Left lung (tissue), 10 donors: ENCODE measurements around the gene PSMA4. TPM values are rescaled to one million over a fixed set of nuclear protein-coding genes. Genes with fewer than 3 reads are reported as not detected.
"Not testable (repeated sequence)": the region's sequence is repeated elsewhere in the genome, so short reads cannot be mapped to it uniquely, and the experiment has no call there.

ENCODE experiments used
- ATAC-seq: fragments of 200-7000 bp; cut with Tn5 transposase; one replicate; pipeline ENCODE4 v1.9.1; 2020; ENCODE audit warnings: moderate library complexity
- DNase-seq, 4 donors: peaks; one replicate each; pipeline ENCODE4 v3.0.0-alpha.2; 2013 to 2020
- H3K27ac ChIP-seq, 2 donors: fragments of 200-600 bp; sonication (generic) in 1 of 2; one replicate each; pipeline versions ENCODE4 v1.5.0 to v1.8.0; 2020 to 2021
- H3K27me3 ChIP-seq, 2 donors: fragments of 200-600 bp; sonication (generic) in 1 of 2; one replicate each; pipeline versions ENCODE4 v1.5.0 to v1.8.0; 2020 to 2021
- H3K36me3 ChIP-seq, 2 donors: fragments of 200-600 bp; sonication (generic) in 1 of 2; one replicate each; pipeline versions ENCODE4 v1.5.0 to v1.8.0; 2020 to 2021
- H3K4me1 ChIP-seq, 2 donors: fragments of 200-600 bp; one replicate each; pipeline ENCODE4 v1.8.0; 2021
- H3K4me3 ChIP-seq, 2 donors: fragments of 200-600 bp; sonication (generic) in 1 of 2; one replicate each; pipeline versions ENCODE4 v1.5.0 to v1.8.0; 2020 to 2021; ENCODE audit warnings: mild to moderate bottlenecking in 1 of 2
- H3K9me3 ChIP-seq, 2 donors: fragments of 200-600 bp; sonication (generic) in 1 of 2; one replicate each; pipeline versions ENCODE4 v1.5.0 to v1.8.0; 2020 to 2021
- CTCF ChIP-seq, 2 donors: fragments of 200-600 bp; sonication (generic) in 1 of 2; IDR thresholded peaks; one replicate each; pipeline versions ENCODE4 v1.5.0 to v1.8.0; 2021; ENCODE audit warnings: antibody characterized with exemption in 2 of 2
- intact Hi-C, 2 donors: fragments of 100-400 bp; cut with DNase I; formaldehyde crosslinking; loops; one replicate each; pipeline versions ENCODE4 v1.11.2 to v1.14.2; 2022
- polyA plus RNA-seq, 6 donors: library from polyadenylated mRNA; unstranded; fragments of 120-200 nt; gene quantifications; one replicate each; pipeline ENCODE4 v1.2.1, GENCODE V29; 2013; ENCODE audit not compliant: insufficient read length in 6 of 6
- total RNA-seq, 2 donors: library from RNA; stranded (reverse); fragmentation: NEBNext Ultra II Directional; extraction: Animal tissue kit (Norgen Biotek cat#: 25700); gene quantifications; one replicate each; pipeline ENCODE4 v1.2.1, GENCODE V29; 2021
- donor health status: DM: no; HTN: yes; CAD: no.
- donor health status: DM: no; HTN: no; CAD: no.

Gene PSMA4
- total and polyA plus RNA-seq, 8 donors: 143 to 233 (median 222) TPM

- Histone ChIP-seq H3K4me3 (no peak overlapping the region), H3K9me3 (no peaks in the 10 kb centered on the region), H3K4me1 (peaks cover 5 to 31% of the 10 kb centered on the region in 2 donors), H3K36me3 (peaks cover 0 to 15% of the 10 kb centered on the region in 2 donors), H3K27ac (no peak overlapping the region), H3K27me3 (no peaks in the 10 kb centered on the region)
- DNase-seq (no peak), ATAC-seq (no peak)
- intact Hi-C loops: no loop called here
- TF ChIP-seq CTCF (IDR thresholded peaks at IDR 0.05): no peak
These were observed 1.9 kb upstream of the PSMA4 start for GRCh38 chr15:78538358-78538757.

GRCh38 chr15:78539464-78540140 is 642 bp upstream of the PSMA4 start:
- intact Hi-C loops, H3K9me3 ChIP-seq, H3K27me3 ChIP-seq, DNase-seq, ATAC-seq: not testable (repeated sequence)
- peaks cover 5 to 37% of the 10 kb centered on the region in 2 donors for H3K4me1 ChIP-seq
- peak overlapping the region; percentile 51 to 91 for H3K4me3 ChIP-seq
- H3K27ac ChIP-seq: peak overlapping the region; percentile 91 to 96
- H3K36me3 ChIP-seq: peaks cover 0 to 27% of the 10 kb centered on the region in 2 donors

- no peaks in the 10 kb centered on the region for H3K27me3 ChIP-seq
- no peaks in the 10 kb centered on the region for H3K9me3 ChIP-seq
- no peak for TF ChIP-seq CTCF (IDR thresholded peaks at IDR 0.05)
- peaks cover 0 to 42% of the 10 kb centered on the region in 2 donors for H3K36me3 ChIP-seq
- H3K4me1 ChIP-seq: peaks cover 5 to 37% of the 10 kb centered on the region in 2 donors
- H3K27ac ChIP-seq: peak overlapping the region; percentile 91 to 96
- ATAC-seq: peak; percentile 6
- no peak for DNase-seq
- H3K4me3 ChIP-seq: peak overlapping the region; percentile 51 to 91
- intact Hi-C loops: no loop called here
These were observed 863 bp downstream of the PSMA4 start for GRCh38 chr15:78540871-78541743.

- DNase-seq: no peak
- TF ChIP-seq CTCF (IDR thresholded peaks at IDR 0.05): no peak
- intact Hi-C loops: no loop called here
- Histone ChIP-seq H3K27ac (peak overlapping the region in 1 of 2 donors; percentile 96), H3K9me3 (no peaks in the 10 kb centered on the region), H3K36me3 (peaks cover 0 to 48% of the 10 kb centered on the region in 2 donors), H3K4me1 (peaks cover 5 to 37% of the 10 kb centered on the region in 2 donors), H3K27me3 (no peaks in the 10 kb centered on the region), H3K4me3 (peak overlapping the region; percentile 51 to 91)
- no peak for ATAC-seq
These were observed 1.4 kb downstream of the PSMA4 start for GRCh38 chr15:78541744-78542034.

GRCh38 chr15:78542647-78543046 is 2.4 kb downstream of the PSMA4 start:
- Histone ChIP-seq H3K36me3 (peaks cover 0 to 58% of the 10 kb centered on the region in 2 donors), H3K9me3 (no peaks in the 10 kb centered on the region), H3K27me3 (no peaks in the 10 kb centered on the region), H3K27ac (peak overlapping the region; percentile 31 to 96), H3K4me1 (peaks cover 5 to 37% of the 10 kb centered on the region in 2 donors), H3K4me3 (no peak overlapping the region)
- intact Hi-C loops: no loop called here
- ATAC-seq (peak; percentile 53), DNase-seq (no peak)
- TF ChIP-seq CTCF (IDR thresholded peaks at IDR 0.05): no peak
